ENCODE results near the gene HRG.

Gene HRG

DNA sequence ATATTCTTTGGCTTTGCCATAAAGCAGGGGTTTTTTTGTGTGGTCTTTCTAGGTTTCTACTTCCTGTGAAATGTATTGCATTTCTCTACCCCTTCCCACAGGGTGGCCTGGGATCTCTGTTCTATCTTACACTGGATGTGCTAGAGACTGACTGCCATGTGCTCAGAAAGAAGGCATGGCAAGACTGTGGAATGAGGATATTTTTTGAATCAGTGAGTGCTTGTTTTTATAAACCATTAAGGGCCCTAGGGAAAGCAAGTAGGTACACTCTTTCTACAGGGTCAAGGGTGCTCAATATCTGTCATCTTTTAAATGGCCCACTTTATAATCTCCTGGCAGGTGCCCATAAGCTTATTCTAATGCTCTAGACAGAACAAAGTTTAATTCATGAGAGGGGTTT, 24.9 kb upstream of the HRG start:
- TF ChIP-seq FOXP2 (optimal IDR thresholded peaks at IDR 0.05; ENCODE audit: borderline replicate concordance, extremely low read depth, extremely low read length, insufficient read depth) = no peak
- TF ChIP-seq TAF1 (IDR thresholded peaks at IDR 0.05; ENCODE audit: borderline replicate concordance, insufficient read depth, low read length) = no peak
- no peak for TF ChIP-seq SIN3A (IDR thresholded peaks at IDR 0.05; ENCODE audit: borderline replicate concordance, insufficient read depth, low read length)
- TF ChIP-seq REST (IDR thresholded peaks at IDR 0.05; ENCODE audit: insufficient read depth in 1 of 2, low read depth in 2 of 2, low read length in 2 of 2) = no peak
- no peak for TF ChIP-seq POLR2AphosphoS5 (IDR thresholded peaks at IDR 0.05; ENCODE audit: low read depth, low read length)

GRCh38 chr3:186642014-186642413, 23.8 kb upstream of the HRG start:
- no peak for TF ChIP-seq FOXP2 (optimal IDR thresholded peaks at IDR 0.05; ENCODE audit: borderline replicate concordance, extremely low read depth, extremely low read length, insufficient read depth)
- TF ChIP-seq TAF1 (IDR thresholded peaks at IDR 0.05; ENCODE audit: borderline replicate concordance, insufficient read depth, low read length) = no peak
- TF ChIP-seq REST (IDR thresholded peaks at IDR 0.05; ENCODE audit: insufficient read depth in 1 of 2, low read depth in 2 of 2, low read length in 2 of 2) = no peak
- TF ChIP-seq POLR2AphosphoS5 (IDR thresholded peaks at IDR 0.05; ENCODE audit: low read depth, low read length) = no peak
- no peak for TF ChIP-seq SIN3A (IDR thresholded peaks at IDR 0.05; ENCODE audit: borderline replicate concordance, insufficient read depth, low read length)

- TF ChIP-seq SIN3A (IDR thresholded peaks at IDR 0.05; ENCODE audit: borderline replicate concordance, insufficient read depth, low read length) = no peak
- TF ChIP-seq REST (IDR thresholded peaks at IDR 0.05; ENCODE audit: insufficient read depth in 1 of 2, low read depth in 2 of 2, low read length in 2 of 2) = no peak
- TF ChIP-seq POLR2AphosphoS5 (IDR thresholded peaks at IDR 0.05; ENCODE audit: low read depth, low read length) = no peak
- TF ChIP-seq FOXP2 (optimal IDR thresholded peaks at IDR 0.05; ENCODE audit: borderline replicate concordance, extremely low read depth, extremely low read length, insufficient read depth) = no peak
- TF ChIP-seq TAF1 (IDR thresholded peaks at IDR 0.05; ENCODE audit: borderline replicate concordance, insufficient read depth, low read length) = no peak
Measured at GRCh38 chr3:186643493-186643892, 22.3 kb upstream of the HRG start.

DNA sequence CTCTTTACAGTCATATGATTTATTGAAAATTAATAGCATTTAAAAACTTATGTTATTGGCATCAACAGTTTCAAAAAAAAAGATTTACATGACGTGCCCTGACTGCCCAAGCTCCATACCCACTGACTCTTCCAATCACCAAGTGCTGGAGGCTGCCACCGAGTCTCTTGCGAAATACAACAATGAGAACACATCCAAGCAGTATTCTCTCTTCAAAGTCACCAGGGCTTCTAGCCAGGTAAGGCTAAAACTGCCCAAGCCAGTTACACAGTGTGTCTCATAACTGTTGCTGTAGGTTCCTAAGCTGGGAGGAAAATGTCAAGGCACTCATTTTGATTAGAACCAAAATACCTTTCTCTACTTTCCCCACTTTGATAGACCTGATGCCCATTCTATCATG, 21.1 kb upstream of the HRG start:
- no peak for TF ChIP-seq REST (IDR thresholded peaks at IDR 0.05; ENCODE audit: insufficient read depth in 1 of 2, low read depth in 2 of 2, low read length in 2 of 2)
- TF ChIP-seq POLR2AphosphoS5 (IDR thresholded peaks at IDR 0.05; ENCODE audit: low read depth, low read length) = no peak
- no peak for TF ChIP-seq FOXP2 (optimal IDR thresholded peaks at IDR 0.05; ENCODE audit: borderline replicate concordance, extremely low read depth, extremely low read length, insufficient read depth)
- no peak for TF ChIP-seq SIN3A (IDR thresholded peaks at IDR 0.05; ENCODE audit: borderline replicate concordance, insufficient read depth, low read length)

- TF ChIP-seq POLR2AphosphoS5 (IDR thresholded peaks at IDR 0.05; ENCODE audit: low read depth, low read length) (no peak), TAF1 (IDR thresholded peaks at IDR 0.05; ENCODE audit: borderline replicate concordance, insufficient read depth, low read length) (no peak), FOXP2 (optimal IDR thresholded peaks at IDR 0.05; ENCODE audit: borderline replicate concordance, extremely low read depth, extremely low read length, insufficient read depth) (no peak), REST (IDR thresholded peaks at IDR 0.05; ENCODE audit: insufficient read depth in 1 of 2, low read depth in 2 of 2, low read length in 2 of 2) (no peak), SIN3A (IDR thresholded peaks at IDR 0.05; ENCODE audit: borderline replicate concordance, insufficient read depth, low read length) (no peak)
Measured at GRCh38 chr3:186646106-186646505, 19.7 kb upstream of the HRG start.

Measured in PFSK-1 (cell line).